Astrocyte of the cerebellum (primary cell): ENCODE results near the gene IMMP2L.

ENCODE experiments used
- DNase-seq: peaks from one replicate; pipeline ENCODE4 v3.0.0-alpha.2; 2011; ENCODE audit warnings: low read depth
- H3K4me3 ChIP-seq: 2 replicates; pipeline ENCODE4 v1.5.1; 2011; ENCODE audit warnings: mild to moderate bottlenecking, low read depth, low read length, moderate library complexity
- CTCF ChIP-seq: IDR thresholded peaks from 2 replicates; pipeline ENCODE4 v1.5.1; 2012; ENCODE audit warnings: low read length, low read depth, moderate library complexity, mild to moderate bottlenecking; ENCODE audit errors: missing control alignments
- in situ Hi-C: cut with HindIII; loops from 2 replicates; pipeline ENCODE4 v1.10.0; 2017; ENCODE audit warnings: low sequenced_read_pairs

IMMP2L gene

GRCh38 chr7:111438369-111439289, 123.7 kb downstream of the IMMP2L start:
- in situ Hi-C loops, result no loop called here
- TF ChIP-seq CTCF, result no peak
- peak; percentile 36 for DNase-seq
- no peak overlapping the region for H3K4me3 ChIP-seq

GRCh38 chr7:111437736-111438135, 124.6 kb downstream of the IMMP2L start:
- no peak for DNase-seq
- in situ Hi-C loops, result no loop called here
- TF ChIP-seq CTCF, result no peak
- H3K4me3 ChIP-seq, result no peak overlapping the region

- no peak for TF ChIP-seq CTCF
- DNase-seq, result no peak
- in situ Hi-C loops, result no loop called here
- H3K4me3 ChIP-seq, result no peak overlapping the region
Observed at GRCh38 chr7:111436608-111437007, 125.7 kb downstream of the IMMP2L start.

GRCh38 chr7:111433426-111433825, 128.9 kb downstream of the IMMP2L start:
- TF ChIP-seq CTCF, result no peak
- no peak for DNase-seq
- H3K4me3 ChIP-seq, result no peak overlapping the region
- in situ Hi-C loops, result no loop called here

- TF ChIP-seq CTCF, result no peak
- in situ Hi-C loops, result no loop called here
- DNase-seq, result no peak
- no peak overlapping the region for H3K4me3 ChIP-seq
Observed at GRCh38 chr7:111429781-111430180, 132.5 kb downstream of the IMMP2L start.

GRCh38 chr7:111424768-111425167, 137.5 kb downstream of the IMMP2L start:
- in situ Hi-C loops, result no loop called here
- no peak for TF ChIP-seq CTCF
- DNase-seq, result no peak
- H3K4me3 ChIP-seq, result no peak overlapping the region
